IMR-90 (cell line): ENCODE results near the gene PTGR1. TPM values are rescaled to one million over a fixed set of nuclear protein-coding genes. Genes with fewer than 3 reads are reported as not detected.

ENCODE experiments used
- ATAC-seq: fragments of 200-7000 bp; cut with Tn5 transposase; 2 replicates; pipeline ENCODE4 v1.9.1; 2020; ENCODE audit warnings: low read depth, mild to moderate bottlenecking, moderate library complexity
- BruUV-seq: library from RNA; stranded (reverse); fragments of 400-500 nt; replicated peaks from 2 replicates; lab custom pipeline; 2021; lab: Mats Ljungman, UMichigan
- CTCF ChIA-PET: fragments of 300-600 bp; formaldehyde crosslinking; extraction: SDS; loops from one replicate; lab custom pipeline; 2021; ENCODE audit warnings: antibody characterized with exemption; lab: Yijun Ruan, JAX
- POLR2A ChIA-PET: fragments of 300-600 bp; sonication (Branson Sonifier 250); formaldehyde crosslinking; loops from one replicate; lab custom pipeline; 2022; ENCODE audit warnings: antibody characterized with exemption; ENCODE audit not compliant: unreplicated experiment; lab: Charles Lee
- DNase-seq: peaks from one replicate; pipeline ENCODE4 v3.0.0; 2013
- H2AFZ ChIP-seq: replicated peaks from 2 replicates; pipeline ENCODE3; 2013; ENCODE audit warnings: low read length, mild to moderate bottlenecking; ENCODE audit not compliant: poor library complexity
- H2AK5ac ChIP-seq: 2 replicates; pipeline ENCODE4 v1.6.1; 2013; ENCODE audit warnings: low read depth, low read length, inconsistent platforms
- H2AK9ac ChIP-seq: replicated peaks from 2 replicates; pipeline ENCODE3; 2013; ENCODE audit warnings: mild to moderate bottlenecking, low read depth, low read length, moderate library complexity; ENCODE audit not compliant: poor library complexity
- H2BK120ac ChIP-seq: 2 replicates; pipeline ENCODE4 v1.6.1; 2013; ENCODE audit warnings: low read depth, low read length, inconsistent platforms
- H2BK15ac ChIP-seq: 3 replicates; pipeline ENCODE4 v1.6.1; 2013; ENCODE audit warnings: low read depth, low read length, inconsistent platforms
- H2BK20ac ChIP-seq: 2 replicates; pipeline ENCODE4 v1.6.1; 2013; ENCODE audit warnings: low read depth, mild to moderate bottlenecking, inconsistent platforms, low read length, moderate library complexity
- H2BK5ac ChIP-seq: 2 replicates; pipeline ENCODE4 v1.6.1; 2013; ENCODE audit warnings: mild to moderate bottlenecking, low read depth, low read length, inconsistent platforms; ENCODE audit not compliant: poor library complexity, severe bottlenecking
- H3K14ac ChIP-seq: replicated peaks from 2 replicates; pipeline ENCODE4 v1.6.1; 2013; ENCODE audit warnings: low read depth, low read length, inconsistent platforms
- H3K18ac ChIP-seq: 2 replicates; pipeline ENCODE4 v1.6.1; 2013; ENCODE audit warnings: low read depth, low read length, control low read depth
- H3K23ac ChIP-seq: 2 replicates; pipeline ENCODE4 v1.6.1; 2013; ENCODE audit warnings: low read depth, low read length, inconsistent platforms
- H3K27ac ChIP-seq: 2 replicates; pipeline ENCODE4 v1.5.1; 2013; ENCODE audit warnings: mild to moderate bottlenecking, control low read depth, low read length; ENCODE audit not compliant: insufficient read depth
- H3K27me3 ChIP-seq: 2 replicates; pipeline ENCODE4 v1.6.1; 2013; ENCODE audit warnings: low read length; ENCODE audit not compliant: control insufficient read depth, insufficient read depth
- H3K36me3 ChIP-seq: 2 replicates; pipeline ENCODE4 v1.6.1; 2013; ENCODE audit warnings: low read length, mixed read lengths; ENCODE audit not compliant: control insufficient read depth, insufficient read depth
- H3K4ac ChIP-seq: 2 replicates; pipeline ENCODE4 v1.6.1; 2013; ENCODE audit warnings: low read depth, low read length, inconsistent platforms
- H3K4me1 ChIP-seq: 2 replicates; pipeline ENCODE4 v1.6.1; 2013; ENCODE audit warnings: low read length, mixed read lengths; ENCODE audit not compliant: control insufficient read depth, insufficient read depth
- H3K4me2 ChIP-seq: 2 replicates; pipeline ENCODE4 v1.6.1; 2013; ENCODE audit warnings: low read depth, mild to moderate bottlenecking, control low read depth, low read length, moderate library complexity
- H3K4me3 ChIP-seq: 2 replicates; pipeline ENCODE4 v1.5.1; 2013; ENCODE audit warnings: low read depth, mild to moderate bottlenecking, control low read depth, low read length, moderate library complexity; ENCODE audit not compliant: insufficient read depth
- H3K56ac ChIP-seq: 2 replicates; pipeline ENCODE4 v1.6.1; 2013; ENCODE audit warnings: low read length, inconsistent platforms; ENCODE audit not compliant: insufficient read depth; ENCODE audit errors: extremely low read depth
- H3K79me1 ChIP-seq, 2 experiments: 2 replicates each; pipeline ENCODE4 v1.6.1; 2013; ENCODE audit warnings: low read length in 2 of 2, inconsistent platforms in 1 of 2, low read depth in 1 of 2
- H3K9ac ChIP-seq: 2 replicates; pipeline ENCODE4 v1.6.1; 2013; ENCODE audit warnings: low read depth, low read length, control low read depth
- H3K9me1 ChIP-seq: 2 replicates; pipeline ENCODE4 v1.6.1; 2013; ENCODE audit warnings: low read length, inconsistent platforms; ENCODE audit not compliant: insufficient read depth
- H3K9me3 ChIP-seq: 2 replicates; pipeline ENCODE4 v1.6.1; 2013; ENCODE audit warnings: low read length; ENCODE audit not compliant: control insufficient read depth, insufficient read depth
- H4K20me1 ChIP-seq: 2 replicates; pipeline ENCODE4 v1.6.1; 2013; ENCODE audit warnings: low read length, inconsistent platforms; ENCODE audit not compliant: insufficient read depth
- H4K5ac ChIP-seq: 2 replicates; pipeline ENCODE4 v1.6.1; 2013; ENCODE audit warnings: mild to moderate bottlenecking, low read depth, low read length, control low read depth
- H4K8ac ChIP-seq, 2 experiments: 2 replicates each; pipeline ENCODE4 v1.6.1; 2013; ENCODE audit warnings: low read depth in 2 of 2, low read length in 2 of 2, control low read depth in 1 of 2, inconsistent platforms in 1 of 2
- H4K91ac ChIP-seq: 2 replicates; pipeline ENCODE4 v1.6.1; 2013; ENCODE audit warnings: low read depth, low read length, inconsistent platforms; ENCODE audit not compliant: insufficient read depth
- CHD1 ChIP-seq: IDR thresholded peaks from 2 replicates; pipeline ENCODE4 v1.6.1; 2012; ENCODE audit warnings: low read depth, low read length, improper control_type of control experiment
- CTCF ChIP-seq: conservative IDR thresholded peaks from 2 replicates; pipeline ENCODE4 v1.5.1; 2012; ENCODE audit warnings: mild to moderate bottlenecking, low read depth, low read length, improper control_type of control experiment
- ELK1 ChIP-seq: fragments of 150-350 bp; IDR thresholded peaks from 2 replicates; pipeline ENCODE4 v1.6.1; 2016; ENCODE audit warnings: low read depth, mild to moderate bottlenecking, low read length, moderate library complexity, borderline replicate concordance
- MAZ ChIP-seq: IDR thresholded peaks from 2 replicates; pipeline ENCODE4 v1.6.1; 2012; ENCODE audit warnings: low read depth, mild to moderate bottlenecking, low read length, improper control_type of control experiment, moderate library complexity, borderline replicate concordance
- RAD21 ChIP-seq: IDR thresholded peaks from 2 replicates; pipeline ENCODE4 v1.6.1; 2012; ENCODE audit warnings: low read length, improper control_type of control experiment
- RCOR1 ChIP-seq: IDR thresholded peaks from 2 replicates; pipeline ENCODE4 v1.6.1; 2012; ENCODE audit warnings: mild to moderate bottlenecking, low read length, improper control_type of control experiment; ENCODE audit not compliant: insufficient replicate concordance
- SMC3 ChIP-seq: fragments of 150-350 bp; IDR thresholded peaks from 2 replicates; pipeline ENCODE4 v1.6.1; 2016; ENCODE audit warnings: low read depth, mild to moderate bottlenecking, antibody characterized with exemption, low read length, moderate library complexity
- USF2 ChIP-seq: fragments of 150-350 bp; IDR thresholded peaks from 2 replicates; pipeline ENCODE4 v1.6.1; 2017; ENCODE audit warnings: mild to moderate bottlenecking, antibody characterized with exemption, low read length, low read depth
- WGBS, 2 experiments: methylation state at CpG; one replicate each; pipeline versions ENCODE4 v1.1.5 to v1.1.7; 2013; ENCODE audit warnings: missing lambda C conversion rate in 2 of 2; ENCODE audit not compliant: insufficient read length in 1 of 2; ENCODE audit errors: extremely low coverage in 2 of 2; 5-methylcytosine and 5-hydroxymethylcytosine counted together
- dilution Hi-C: fragments of 300-500 bp; cut with HindIII; formaldehyde crosslinking; loops from one replicate; pipeline ENCODE4 v1.14.3; 2018; ENCODE audit warnings: low sequenced_read_pairs; ENCODE audit not compliant: unreplicated experiment
- in situ Hi-C: fragments of 300-500 bp; cut with MboI; formaldehyde crosslinking; loops from 3 replicates; pipeline ENCODE4 v1.14.3; 2019; ENCODE audit warnings: low sequenced_read_pairs, inconsistent platforms, mixed read lengths
- intact Hi-C: fragments of 100-400 bp; cut with micrococcal nuclease; formaldehyde crosslinking; loops from 2 replicates; pipeline ENCODE4 v1.10.0; 2022
- polyA plus RNA-seq, 3 experiments: library from polyadenylated mRNA; depleted of rRNA; stranded (reverse); fragments of >200 nt; gene quantifications; 2 replicates each; pipeline ENCODE4 v1.2.3, GENCODE V29; 2012; ENCODE audit warnings: low replicate concordance in 1 of 3
- total RNA-seq: library from RNA; depleted of rRNA; stranded (reverse); fragments of >200 nt; gene quantifications from 2 replicates; pipeline ENCODE4 v1.2.3, GENCODE V29; 2012

The PTGR1 gene
- total and polyA plus RNA-seq, 2 of the 4 experiments (the other 2 are of a cell fraction), result 45.9 to 72.7 TPM

GRCh38 chr9:111621895-111622480 lies 22.5 kb upstream of the PTGR1 start:
- Histone ChIP-seq H4K91ac (no peak overlapping the region), H3K14ac (0 out of 2 replicates have a peak overlapping the region, but pooled peaks have one; percentile 20), H3K27me3 (no peaks in the 10 kb centered on the region), H3K36me3 (no peaks in the 10 kb centered on the region), H2BK5ac (no peak overlapping the region), H3K56ac (no peak overlapping the region), H3K18ac (0 out of 2 replicates have a peak overlapping the region, but pooled peaks have one; percentile 1), H2AK9ac (no peak overlapping the region), H3K4me3 (no peak overlapping the region), H3K27ac (no peak overlapping the region), H2AK5ac (no peak overlapping the region; the same call in 1 of the 2 replicates), H3K79me1 (no peaks in the 10 kb centered on the region), H3K23ac (no peak overlapping the region), H2BK20ac (peak overlapping the region; percentile 53; the same call in 1 of the 2 replicates), H2AFZ (no peak overlapping the region), H4K5ac (no peak overlapping the region; the same call in 1 of the 2 replicates), H3K4ac (0 out of 2 replicates have a peak overlapping the region, but pooled peaks have one; percentile 12), H3K9me1 (no peaks in the 10 kb centered on the region), H4K20me1 (no peaks in the 10 kb centered on the region), H4K8ac (no peak overlapping the region), H2BK120ac (0 out of 2 replicates have a peak overlapping the region, but pooled peaks have one; percentile 14), H3K9me3 (no peaks in the 10 kb centered on the region), H3K4me1 (peaks cover 2% of the 10 kb centered on the region; the same call in 1 of the 2 replicates), H2BK15ac (no peak overlapping the region; the same call in 2 of the 3 replicates), H3K9ac (no peak overlapping the region), H3K4me2 (no peak overlapping the region)
- POLR2A ChIA-PET, result interaction anchor here (1.1 kb wide), 1 partner anchor 24 kb away, joined by 3 read pairs; no protein-coding TSS in a partner anchor
- DNase-seq (peak; percentile 64), ATAC-seq (peak; percentile 98)
- TF ChIP-seq RCOR1 (no peak), MAZ (no peak), ELK1 (no peak), USF2 (no peak), RAD21 (peak; percentile 77), CHD1 (no peak), SMC3 (peak; percentile 77), CTCF (peak; percentile 85)
- dilution Hi-C loops, result no loop called here
- in situ Hi-C loops, result no loop called here
- no CpG with 5 or more reads among the region's 2 CpGs for WGBS, 2 experiments
- intact Hi-C loops, result loop anchor here (1.0 to 10.0 kb wide), 2 partner anchors 24 to 167 kb away; no protein-coding TSS in a partner anchor
- no TSS peak for BruUV-seq
- CTCF ChIA-PET, result interaction anchor here (0.6 to 1.0 kb wide), 9 partner anchors 9 to 1287 kb away, joined by 3 to 7 read pairs (median 4); partner anchors contain the start of genes DNAJC25 and PTGR1
